Duodenal mucosa (tissue), 2 donors: Measurements from ENCODE around the gene CDC42BPA.

Source experiments
- H3K27ac ChIP-seq: one replicate; pipeline ENCODE4 v1.7.0; 2013; ENCODE audit warnings: low read depth, low read length
- H3K27me3 ChIP-seq, 2 donors: one replicate each; pipeline ENCODE4 v1.7.0; 2013; ENCODE audit warnings: low read length in 2 of 2, control low read depth in 1 of 2; ENCODE audit not compliant: insufficient read depth in 2 of 2, control insufficient read depth in 1 of 2
- H3K36me3 ChIP-seq, 2 donors: one replicate each; pipeline ENCODE4 v1.7.0; 2013; ENCODE audit warnings: low read length in 2 of 2, control low read depth in 1 of 2; ENCODE audit not compliant: insufficient read depth in 2 of 2, control insufficient read depth in 1 of 2
- H3K4me1 ChIP-seq, 2 donors: one replicate each; pipeline ENCODE4 v1.7.0; 2013; ENCODE audit warnings: low read length in 2 of 2, control low read depth in 1 of 2; ENCODE audit not compliant: insufficient read depth in 2 of 2, control insufficient read depth in 1 of 2
- H3K4me3 ChIP-seq, 2 donors: one replicate each; pipeline ENCODE4 v1.7.0; 2013; ENCODE audit warnings: low read length in 2 of 2, low read depth in 1 of 2
- H3K9ac ChIP-seq, 2 donors: one replicate each; pipeline ENCODE4 v1.7.0; 2013; ENCODE audit warnings: low read length in 2 of 2, low read depth in 1 of 2
- H3K9me3 ChIP-seq, 2 donors: one replicate each; pipeline ENCODE4 v1.7.0; 2013; ENCODE audit warnings: low read length in 2 of 2, control low read depth in 1 of 2; ENCODE audit not compliant: control insufficient read depth in 1 of 2

The CDC42BPA gene

GRCh38 chr1:227335242-227336020 lies 17.1 kb upstream of the CDC42BPA start:
- peaks cover 2 to 7% of the 10 kb centered on the region in 2 donors for H3K9me3 ChIP-seq
- H3K4me1 ChIP-seq = peaks cover 4% of the 10 kb centered on the region in 2 donors
- H3K27ac ChIP-seq = no peak overlapping the region
- no peak overlapping the region for H3K9ac ChIP-seq
- H3K4me3 ChIP-seq = no peak overlapping the region
- H3K36me3 ChIP-seq = no peaks in the 10 kb centered on the region
- H3K27me3 ChIP-seq = no peaks in the 10 kb centered on the region

DNA sequence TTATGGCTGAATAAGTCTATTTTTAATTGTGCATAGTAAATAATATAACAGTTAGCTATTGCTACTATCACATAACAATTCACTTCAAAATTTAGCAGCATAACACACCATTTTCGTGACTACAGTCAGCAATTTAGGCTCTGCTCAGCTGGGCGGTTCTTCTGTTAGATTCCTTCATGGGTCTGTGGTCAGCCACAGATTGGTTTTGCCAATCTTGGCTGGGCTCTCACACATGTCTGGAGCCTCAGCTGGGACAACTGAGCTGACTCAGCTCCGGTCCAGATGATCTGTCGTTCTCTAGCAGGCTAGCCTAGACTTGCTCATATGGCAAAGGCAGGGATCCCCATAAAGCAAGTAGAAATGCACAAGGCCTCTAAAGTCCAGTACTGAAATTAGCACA lies 15.1 kb upstream of the CDC42BPA start:
- H3K36me3 ChIP-seq = no peaks in the 10 kb centered on the region

GRCh38 chr1:227330279-227331076 lies 12.2 kb upstream of the CDC42BPA start:
- no peak overlapping the region for H3K27ac ChIP-seq
- no peaks in the 10 kb centered on the region for H3K27me3 ChIP-seq
- no peak overlapping the region for H3K4me3 ChIP-seq
- H3K9me3 ChIP-seq = peaks cover 2 to 7% of the 10 kb centered on the region in 2 donors
- H3K36me3 ChIP-seq = no peaks in the 10 kb centered on the region
- no peak overlapping the region for H3K9ac ChIP-seq
- H3K4me1 ChIP-seq = peaks cover 0 to 7% of the 10 kb centered on the region in 2 donors

More for the DNA sequence above, 15.1 kb upstream of the CDC42BPA start:
- peaks cover 2 to 7% of the 10 kb centered on the region in 2 donors for H3K9me3 ChIP-seq
- H3K4me1 ChIP-seq = peaks cover 4 to 8% of the 10 kb centered on the region in 2 donors
- H3K27ac ChIP-seq = no peak overlapping the region
- H3K9ac ChIP-seq = no peak overlapping the region
- H3K27me3 ChIP-seq = no peaks in the 10 kb centered on the region
- H3K4me3 ChIP-seq = no peak overlapping the region

DNA sequence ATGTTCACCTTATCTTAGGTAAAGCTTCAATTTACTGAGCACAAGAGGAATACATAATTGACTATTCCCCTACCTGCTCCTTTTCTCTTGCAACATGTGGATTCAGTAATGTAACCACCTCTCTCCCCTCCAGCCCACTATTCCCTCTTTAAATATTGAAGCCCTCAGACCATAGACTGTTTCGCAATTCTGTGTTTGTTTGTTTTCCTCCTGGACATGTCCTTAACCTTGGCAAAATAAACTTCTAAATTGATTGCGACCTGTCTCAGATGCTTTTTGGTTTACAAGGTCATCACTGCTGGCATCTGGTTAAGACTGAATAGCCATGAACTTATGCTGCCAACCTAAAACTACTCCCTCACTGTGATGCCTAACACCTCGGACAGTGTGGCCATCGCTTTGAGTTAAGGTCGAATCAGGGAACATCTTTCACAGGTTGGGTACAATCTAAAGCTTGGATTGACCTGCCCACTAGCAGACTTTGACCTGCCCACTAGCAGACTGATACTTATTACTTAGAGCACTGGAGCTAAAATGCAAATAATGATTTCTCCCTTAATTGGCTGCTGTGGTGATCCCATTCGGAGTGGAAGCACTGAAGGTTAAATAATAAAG lies 10.2 kb upstream of the CDC42BPA start:
- Histone ChIP-seq H3K4me3 (no peak overlapping the region), H3K4me1 (peaks cover 4 to 9% of the 10 kb centered on the region in 2 donors), H3K9me3 (peaks cover 1 to 2% of the 10 kb centered on the region in 2 donors), H3K36me3 (no peaks in the 10 kb centered on the region), H3K27ac (no peak overlapping the region), H3K27me3 (no peaks in the 10 kb centered on the region), H3K9ac (no peak overlapping the region)

- Histone ChIP-seq H3K9ac (no peak overlapping the region), H3K27ac (no peak overlapping the region), H3K27me3 (no peaks in the 10 kb centered on the region), H3K4me3 (no peak overlapping the region), H3K9me3 (no peaks in the 10 kb centered on the region), H3K4me1 (peaks cover 12 to 21% of the 10 kb centered on the region in 2 donors), H3K36me3 (no peaks in the 10 kb centered on the region)
Measured at GRCh38 chr1:227325156-227325555, 6.9 kb upstream of the CDC42BPA start.

GRCh38 chr1:227323967-227324268 lies 5.6 kb upstream of the CDC42BPA start:
- peak overlapping the region in 1 of 2 donors; percentile 18 for H3K4me3 ChIP-seq
- H3K9me3 ChIP-seq = no peaks in the 10 kb centered on the region
- H3K9ac ChIP-seq = no peak overlapping the region
- H3K27me3 ChIP-seq = no peaks in the 10 kb centered on the region
- no peaks in the 10 kb centered on the region for H3K36me3 ChIP-seq
- H3K27ac ChIP-seq = peak overlapping the region; percentile 54
- peaks cover 19 to 28% of the 10 kb centered on the region in 2 donors for H3K4me1 ChIP-seq

DNA sequence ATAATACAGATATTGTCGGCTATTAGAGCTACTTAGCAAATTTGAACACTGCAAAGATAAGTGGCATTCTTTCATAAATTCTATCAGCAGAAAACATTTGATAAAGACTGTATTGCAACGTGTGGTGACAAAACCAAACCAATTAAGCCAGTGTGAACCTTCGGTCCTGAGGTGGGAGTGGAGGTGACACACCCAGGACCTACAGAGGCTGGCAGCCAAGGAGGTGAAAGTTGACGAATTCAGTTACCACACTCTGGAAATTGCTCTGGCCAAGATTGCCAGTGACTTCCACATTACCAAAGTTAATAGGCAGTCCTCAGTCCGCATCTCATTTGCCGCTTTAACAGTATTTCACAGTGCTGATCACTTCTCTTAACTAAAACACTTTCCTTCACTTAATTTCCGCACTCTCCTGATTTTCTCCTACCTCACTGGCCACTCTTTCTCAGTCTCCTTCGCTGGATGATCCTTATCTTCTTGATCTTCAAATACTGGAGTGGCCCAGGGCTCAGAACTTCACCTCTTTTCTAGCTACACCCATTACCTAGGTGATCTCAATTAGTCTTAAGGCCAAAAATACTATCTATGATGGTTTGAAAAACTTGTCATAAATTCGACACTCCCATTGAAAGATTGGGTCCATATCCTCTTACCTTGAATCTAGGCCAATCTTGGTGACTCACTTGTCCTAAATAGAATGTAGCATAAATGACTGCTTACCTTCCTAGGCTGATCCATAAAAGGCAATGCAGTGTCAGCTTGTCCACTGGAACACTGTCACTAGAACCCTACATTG lies 5.1 kb upstream of the CDC42BPA start:
- H3K4me1 ChIP-seq = peaks cover 15 to 28% of the 10 kb centered on the region in 2 donors
- no peak overlapping the region for H3K9ac ChIP-seq
- H3K4me3 ChIP-seq = peak overlapping the region; percentile 17 to 18
- H3K9me3 ChIP-seq = no peaks in the 10 kb centered on the region
- H3K36me3 ChIP-seq = no peaks in the 10 kb centered on the region
- H3K27ac ChIP-seq = peak overlapping the region; percentile 54
- no peaks in the 10 kb centered on the region for H3K27me3 ChIP-seq

DNA sequence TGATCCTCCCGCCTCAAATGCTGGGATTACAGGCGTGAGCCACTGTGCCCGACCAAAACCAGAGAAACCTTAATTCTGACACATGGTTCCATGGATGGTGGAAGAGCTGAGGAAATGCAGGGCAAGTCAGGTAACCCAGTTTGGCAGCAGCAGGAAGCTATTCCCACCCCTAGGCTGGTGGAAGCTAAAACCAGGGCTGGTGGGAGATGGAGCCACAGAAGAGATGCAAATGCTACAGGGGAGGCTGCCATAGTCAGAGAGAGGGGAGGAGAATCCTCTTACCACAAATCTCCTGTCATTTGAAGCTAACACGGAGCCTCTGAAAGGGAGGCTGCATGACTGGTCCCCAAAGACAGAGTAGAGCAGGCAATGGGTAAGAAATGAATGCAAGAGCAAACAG lies 4.1 kb upstream of the CDC42BPA start:
- Histone ChIP-seq H3K36me3 (no peaks in the 10 kb centered on the region), H3K4me3 (peak overlapping the region; percentile 59 to 61), H3K9me3 (no peaks in the 10 kb centered on the region), H3K4me1 (peaks cover 15 to 28% of the 10 kb centered on the region in 2 donors), H3K9ac (peak overlapping the region; percentile 15 to 65), H3K27me3 (no peaks in the 10 kb centered on the region), H3K27ac (peak overlapping the region; percentile 57)

DNA sequence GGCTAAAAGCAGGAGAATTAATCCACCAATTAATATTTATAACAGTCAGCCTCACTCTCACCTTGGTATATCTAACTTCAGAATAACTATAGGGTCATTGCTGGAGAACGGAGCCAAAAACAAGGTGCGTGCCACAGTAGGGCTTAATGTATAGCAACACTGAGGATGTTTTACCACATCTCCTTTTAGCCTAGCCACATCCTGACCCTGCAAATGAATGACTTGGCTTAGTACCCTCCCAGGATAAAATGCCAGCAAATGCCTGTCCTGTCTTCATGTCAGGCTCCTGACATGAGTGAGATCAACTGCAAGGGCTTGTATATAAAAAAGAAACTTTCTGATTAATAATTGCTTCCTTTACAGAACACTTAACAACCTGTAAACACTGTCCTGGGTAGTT lies 2.7 kb upstream of the CDC42BPA start:
- H3K4me3 ChIP-seq = peak overlapping the region in 1 of 2 donors; percentile 1
- no peaks in the 10 kb centered on the region for H3K9me3 ChIP-seq
- H3K27ac ChIP-seq = no peak overlapping the region
- H3K4me1 ChIP-seq = peaks cover 15 to 28% of the 10 kb centered on the region in 2 donors
- no peaks in the 10 kb centered on the region for H3K36me3 ChIP-seq
- H3K27me3 ChIP-seq = no peaks in the 10 kb centered on the region
- peak overlapping the region in 1 of 2 donors; percentile 27 for H3K9ac ChIP-seq
